Gastrocnemius medialis (tissue), 4 donors: ENCODE data around the gene C14orf180.

Source experiments
- CTCF ChIP-seq, 5 experiments: fragments of 450-650 bp in 3 of 5; fragments of 200-600 bp in 2 of 5; sonication (generic) in 2 of 5; IDR thresholded peaks in 4 of 5; conservative IDR thresholded peaks in 1 of 5; 1 replicate in 4 of 5; 2 replicates in 1 of 5; pipeline ENCODE4 v1.5.1; 2016 to 2019; ENCODE audit warnings: antibody characterized with exemption in 5 of 5, mild to moderate bottlenecking in 3 of 5, moderate library complexity in 3 of 5
- POLR2A ChIP-seq, 2 donors: fragments of 450-650 bp; IDR thresholded peaks; one replicate each; pipeline ENCODE4 v1.6.1; 2017; ENCODE audit warnings: antibody characterized with exemption in 2 of 2, mild to moderate bottlenecking in 2 of 2, moderate library complexity in 2 of 2

GRCh38 chr14:104567141-104567956, 12.2 kb upstream of the C14orf180 start:
- no peak for TF ChIP-seq POLR2A (IDR thresholded peaks at IDR 0.05)
- no peak for TF ChIP-seq CTCF (IDR thresholded peaks at IDR 0.05 in 4 of 5, conservative IDR thresholded peaks at IDR 0.05 in 1 of 5)
